ENCODE results near the gene GRK2.
A peak's percentile ranks its signal among the peaks of the same experiment; 100 is the strongest.

GRK2 gene

DNA sequence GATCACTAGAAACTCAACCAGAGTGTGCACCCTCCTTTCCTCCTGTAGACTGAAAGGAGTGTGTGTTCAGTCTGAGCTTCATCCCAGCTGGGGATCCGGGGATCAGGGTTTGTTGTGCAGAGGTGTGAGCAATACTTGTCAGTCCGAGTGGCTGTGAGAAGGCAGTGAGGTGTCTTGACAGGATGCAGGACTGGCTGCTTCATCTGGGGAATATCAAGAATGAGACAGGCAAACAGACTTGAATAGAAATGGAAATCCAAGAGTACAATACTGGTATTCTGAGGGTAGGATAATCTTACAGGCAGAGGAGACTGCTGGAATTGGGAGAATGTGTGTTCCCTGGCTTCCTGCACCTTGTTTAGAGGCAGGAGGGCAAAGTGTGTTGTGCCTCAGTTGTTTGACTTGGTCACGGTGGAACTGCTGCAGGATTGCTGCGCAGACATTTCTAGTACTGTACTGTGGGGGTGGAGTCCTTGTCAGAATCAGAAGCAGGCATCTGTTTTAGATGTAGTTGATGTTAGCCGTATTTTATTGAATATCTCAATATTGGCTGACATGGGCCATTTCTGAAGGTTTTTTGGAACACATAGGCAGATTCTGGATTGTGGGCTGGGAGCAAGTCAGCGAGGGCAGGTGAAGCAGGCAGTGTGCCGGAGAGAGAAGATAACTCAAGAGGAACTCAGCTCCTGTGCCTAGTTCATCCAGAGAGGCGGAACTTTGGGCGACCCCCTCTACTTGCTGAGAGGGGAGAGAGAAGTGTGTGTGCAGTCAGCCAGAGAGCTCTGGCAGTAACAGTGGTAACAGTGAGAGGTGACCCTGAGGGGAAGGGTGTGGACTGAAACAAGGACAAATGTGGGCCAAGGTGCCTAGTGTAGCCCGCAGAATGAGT is 27.1 kb upstream of the GRK2 start:
- no peak for DNase-seq (ENCODE audit: low spot score)
- in situ Hi-C loops (cut with MboI; ENCODE audit: low sequenced_read_pairs, unreplicated experiment): no loop called here
- TF ChIP-seq, protein P1, sequence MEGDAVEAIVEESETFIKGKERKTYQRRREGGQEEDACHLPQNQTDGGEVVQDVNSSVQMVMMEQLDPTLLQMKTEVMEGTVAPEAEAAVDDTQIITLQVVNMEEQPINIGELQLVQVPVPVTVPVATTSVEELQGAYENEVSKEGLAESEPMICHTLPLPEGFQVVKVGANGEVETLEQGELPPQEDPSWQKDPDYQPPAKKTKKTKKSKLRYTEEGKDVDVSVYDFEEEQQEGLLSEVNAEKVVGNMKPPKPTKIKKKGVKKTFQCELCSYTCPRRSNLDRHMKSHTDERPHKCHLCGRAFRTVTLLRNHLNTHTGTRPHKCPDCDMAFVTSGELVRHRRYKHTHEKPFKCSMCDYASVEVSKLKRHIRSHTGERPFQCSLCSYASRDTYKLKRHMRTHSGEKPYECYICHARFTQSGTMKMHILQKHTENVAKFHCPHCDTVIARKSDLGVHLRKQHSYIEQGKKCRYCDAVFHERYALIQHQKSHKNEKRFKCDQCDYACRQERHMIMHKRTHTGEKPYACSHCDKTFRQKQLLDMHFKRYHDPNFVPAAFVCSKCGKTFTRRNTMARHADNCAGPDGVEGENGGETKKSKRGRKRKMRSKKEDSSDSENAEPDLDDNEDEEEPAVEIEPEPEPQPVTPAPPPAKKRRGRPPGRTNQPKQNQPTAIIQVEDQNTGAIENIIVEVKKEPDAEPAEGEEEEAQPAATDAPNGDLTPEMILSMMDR (IDR thresholded peaks at IDR 0.05; ENCODE audit: borderline replicate concordance, control extremely low read depth, extremely low read depth, insufficient read depth, missing control alignments): no peak

DNA sequence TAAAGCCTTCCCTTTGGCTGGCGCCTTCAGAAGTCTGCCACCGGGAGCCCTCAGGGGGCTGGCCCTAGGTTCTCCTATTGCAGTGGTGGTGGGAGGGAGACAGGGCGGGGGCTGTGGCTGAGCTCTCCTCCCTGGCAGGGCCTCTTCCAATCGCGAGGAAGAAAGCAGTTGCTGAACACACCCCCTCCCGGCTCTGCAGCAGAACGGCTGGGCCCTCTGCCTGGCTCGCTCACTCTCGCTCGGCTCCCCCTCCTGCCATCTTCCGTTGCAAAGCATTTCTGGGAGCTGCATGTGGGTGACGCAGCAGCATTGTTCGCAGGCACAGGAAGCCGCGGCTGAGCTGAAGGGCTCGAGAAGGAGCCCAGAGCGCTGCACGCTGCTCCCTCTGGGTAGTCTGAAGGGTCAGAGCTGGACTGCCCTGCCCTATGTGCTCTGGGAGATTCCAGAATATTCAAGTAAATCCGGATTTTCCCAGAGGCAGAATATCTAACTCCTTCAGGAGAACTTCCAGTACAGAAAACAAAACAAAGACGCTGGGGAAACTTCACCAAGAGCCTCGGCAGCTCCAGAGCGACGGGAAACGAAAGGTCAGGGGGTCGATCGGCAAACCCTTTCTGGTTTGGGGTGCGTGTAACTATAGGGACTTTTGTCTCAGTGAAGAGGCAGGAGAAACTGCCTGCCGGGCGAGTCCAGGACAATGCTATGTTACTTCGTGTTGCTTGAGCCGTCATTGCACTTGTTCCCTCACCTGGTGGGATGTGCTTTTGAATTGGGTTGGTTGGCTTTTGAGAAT is 26.3 kb upstream of the GRK2 start:
- DNase-seq (ENCODE audit: low spot score): peak; percentile 90
- TF ChIP-seq, protein P1 (IDR thresholded peaks at IDR 0.05; ENCODE audit: borderline replicate concordance, control extremely low read depth, extremely low read depth, insufficient read depth, missing control alignments): no peak
- in situ Hi-C loops (cut with MboI; ENCODE audit: low sequenced_read_pairs, unreplicated experiment): no loop called here

DNA sequence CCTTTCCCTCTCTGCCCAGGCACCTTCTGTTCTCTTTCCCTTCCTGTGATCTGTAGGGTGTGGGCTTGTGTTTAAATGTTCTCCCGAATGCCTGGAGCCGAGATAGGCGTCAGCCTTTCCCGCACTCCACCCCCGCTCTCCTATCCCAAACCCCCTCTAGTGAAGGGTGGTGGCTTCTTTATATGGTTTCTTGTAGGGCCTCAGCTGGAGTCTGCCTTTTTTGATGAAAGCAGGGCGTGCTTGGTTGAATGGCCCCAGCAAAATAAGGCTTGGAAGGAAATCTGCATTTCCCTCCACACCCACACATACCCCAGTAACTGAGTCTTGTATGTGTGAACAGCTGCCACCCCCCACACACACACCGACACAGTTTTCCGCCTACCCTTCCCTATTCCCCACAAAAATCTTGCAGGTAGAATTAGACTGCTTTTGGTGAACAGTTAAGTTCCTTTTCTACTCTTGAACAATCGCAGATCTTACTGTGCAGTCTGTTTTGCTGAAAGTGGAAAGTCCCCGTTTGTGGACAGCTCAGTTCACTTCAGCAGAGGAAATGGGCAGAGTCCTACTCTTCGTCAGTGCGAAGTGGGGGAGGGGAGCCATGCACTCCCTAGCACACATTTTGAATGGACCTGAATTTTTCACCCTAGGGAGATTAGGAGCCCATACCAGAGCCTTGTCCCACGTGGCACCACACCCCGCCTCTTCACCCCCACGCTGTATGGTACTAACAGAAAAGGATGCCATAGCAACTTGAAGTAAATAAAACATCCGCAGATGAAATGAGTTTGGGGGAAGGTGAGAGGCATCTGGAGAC is 25.5 kb upstream of the GRK2 start:
- in situ Hi-C loops (cut with MboI; ENCODE audit: low sequenced_read_pairs, unreplicated experiment): no loop called here
- peak; percentile 62 for DNase-seq (ENCODE audit: low spot score)
- TF ChIP-seq, protein P1 (IDR thresholded peaks at IDR 0.05; ENCODE audit: borderline replicate concordance, control extremely low read depth, extremely low read depth, insufficient read depth, missing control alignments): no peak

DNA sequence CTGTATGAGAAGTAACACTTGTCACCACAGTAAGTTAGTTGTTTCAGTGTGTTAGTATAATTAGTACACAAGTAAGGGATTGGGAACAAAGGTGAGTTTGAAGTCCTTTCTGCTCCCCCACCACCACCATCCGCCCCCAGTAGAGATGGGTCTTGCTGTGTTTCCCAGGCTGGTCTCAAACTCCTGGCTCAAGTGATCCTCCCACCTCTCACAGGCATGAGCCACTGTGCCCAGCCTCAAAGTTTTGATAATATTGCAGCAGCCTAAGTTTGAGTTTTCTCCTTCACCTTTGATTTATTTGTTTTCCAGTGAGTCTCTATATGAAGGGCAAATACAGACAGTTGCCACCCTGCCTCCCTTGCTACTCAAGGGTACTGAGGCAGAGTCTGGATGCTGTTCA is 23.7 kb upstream of the GRK2 start:
- no peak for DNase-seq (ENCODE audit: low spot score)
- TF ChIP-seq, protein P1 (IDR thresholded peaks at IDR 0.05; ENCODE audit: borderline replicate concordance, control extremely low read depth, extremely low read depth, insufficient read depth, missing control alignments): no peak
- in situ Hi-C loops (cut with MboI; ENCODE audit: low sequenced_read_pairs, unreplicated experiment): no loop called here

DNA sequence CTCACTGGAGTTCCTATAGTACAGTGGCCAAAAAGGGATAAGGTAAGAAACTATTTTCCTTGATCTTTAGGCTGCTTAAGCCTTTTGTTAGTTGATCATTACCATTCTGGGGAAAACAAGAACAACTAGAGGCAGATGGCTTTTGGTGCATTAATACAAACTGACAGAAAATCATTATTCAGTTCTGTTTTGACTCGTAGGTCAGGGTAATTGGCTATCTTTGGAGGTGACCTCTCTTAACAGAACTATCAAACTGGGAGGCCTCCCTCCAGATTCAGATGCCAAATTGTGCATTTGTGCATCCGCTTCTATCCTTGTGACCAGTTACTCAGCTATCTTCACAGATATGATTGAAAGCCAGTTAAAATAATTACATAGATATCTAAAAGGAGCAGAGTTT is 23.2 kb upstream of the GRK2 start:
- in situ Hi-C loops (cut with MboI; ENCODE audit: low sequenced_read_pairs, unreplicated experiment): no loop called here
- DNase-seq (ENCODE audit: low spot score): no peak
- TF ChIP-seq, protein P1 (IDR thresholded peaks at IDR 0.05; ENCODE audit: borderline replicate concordance, control extremely low read depth, extremely low read depth, insufficient read depth, missing control alignments): no peak

DNA sequence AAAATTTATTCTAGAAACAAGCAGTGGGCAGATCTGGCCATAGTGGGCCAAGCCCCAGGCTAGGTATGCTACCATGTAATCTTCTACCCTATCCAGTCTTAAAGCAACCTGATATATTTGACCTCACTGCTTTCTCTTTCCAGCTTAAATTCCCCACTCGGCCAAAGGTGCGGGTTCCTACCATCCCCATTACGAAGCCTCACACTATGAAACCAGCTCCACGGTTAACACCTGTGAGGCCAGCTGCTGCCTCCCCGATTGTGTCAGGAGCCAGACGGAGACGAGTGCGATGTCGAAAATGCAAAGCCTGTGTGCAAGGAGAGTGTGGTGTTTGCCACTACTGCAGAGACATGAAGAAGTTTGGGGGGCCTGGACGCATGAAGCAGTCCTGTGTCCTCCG is 21.2 kb upstream of the GRK2 start:
- in situ Hi-C loops (cut with MboI; ENCODE audit: low sequenced_read_pairs, unreplicated experiment): no loop called here
- TF ChIP-seq, protein P1 (IDR thresholded peaks at IDR 0.05; ENCODE audit: borderline replicate concordance, control extremely low read depth, extremely low read depth, insufficient read depth, missing control alignments): no peak
- DNase-seq (ENCODE audit: low spot score): no peak

Data from GM13976 (cell line).